NT2/D1 (cell line): ENCODE data around the gene ZNF324.
"Not testable (repeated sequence)": the region's sequence is repeated elsewhere in the genome, so short reads cannot be mapped to it uniquely, and the experiment has no call there.

Experiments
- DNase-seq: peaks from one replicate; pipeline ENCODE4 v3.0.0-alpha.2; 2011; ENCODE audit warnings: low read depth, low spot score
- H3K27me3 ChIP-seq: 2 replicates; pipeline ENCODE4 v1.6.0; 2011; ENCODE audit warnings: mild to moderate bottlenecking; ENCODE audit not compliant: insufficient read length, insufficient read depth
- H3K36me3 ChIP-seq: 2 replicates; pipeline ENCODE4 v1.6.1; 2011; ENCODE audit warnings: mild to moderate bottlenecking, low read length, mixed read lengths; ENCODE audit not compliant: insufficient read depth, insufficient read length
- H3K4me1 ChIP-seq: 2 replicates; pipeline ENCODE4 v1.5.1; 2011; ENCODE audit not compliant: insufficient read depth, insufficient read length
- H3K4me3 ChIP-seq: 2 replicates; pipeline ENCODE4 v1.5.1; 2011; ENCODE audit warnings: low read depth; ENCODE audit not compliant: insufficient read length
- H3K9ac ChIP-seq: 2 replicates; pipeline ENCODE4 v1.6.0; 2011; ENCODE audit warnings: low read depth; ENCODE audit not compliant: insufficient read length
- H3K9me3 ChIP-seq: 2 replicates; pipeline ENCODE4 v1.5.1; 2011; ENCODE audit warnings: mild to moderate bottlenecking, low read length; ENCODE audit not compliant: insufficient read depth
- SUZ12 ChIP-seq: IDR thresholded peaks from 2 replicates; pipeline ENCODE4 v1.6.1; 2011; ENCODE audit not compliant: insufficient read length, insufficient read depth; ENCODE audit errors: extremely low read depth
- YY1 ChIP-seq: IDR thresholded peaks from 2 replicates; pipeline ENCODE4 v1.6.1; 2011; ENCODE audit not compliant: insufficient read length, insufficient read depth
- ZNF274 ChIP-seq: IDR thresholded peaks from 2 replicates; pipeline ENCODE4 v1.6.1; 2011; ENCODE audit warnings: mild to moderate bottlenecking, low read depth, low read length

Gene ZNF324

GRCh38 chr19:58468216-58468839 lies 1.4 kb downstream of the ZNF324 start:
- Histone ChIP-seq H3K27me3 (peaks cover 13% of the 10 kb centered on the region), H3K4me1 (peaks cover 2% of the 10 kb centered on the region), H3K9ac (no peak overlapping the region), H3K36me3 (peaks cover 28% of the 10 kb centered on the region), H3K4me3 (no peak overlapping the region), H3K9me3 (no peaks in the 10 kb centered on the region)
- TF ChIP-seq SUZ12, result no peak
- no peak for TF ChIP-seq YY1
- no peak for TF ChIP-seq ZNF274
- no peak for DNase-seq

- Histone ChIP-seq H3K4me1 (peaks cover 2% of the 10 kb centered on the region), H3K27me3 (peaks cover 13% of the 10 kb centered on the region), H3K36me3 (peaks cover 34% of the 10 kb centered on the region), H3K9ac (no peak overlapping the region), H3K4me3 (no peak overlapping the region), H3K9me3 (no peaks in the 10 kb centered on the region)
- no peak for TF ChIP-seq YY1
- no peak for TF ChIP-seq ZNF274
- TF ChIP-seq SUZ12, result no peak
- no peak for DNase-seq
Measured at GRCh38 chr19:58469241-58470013, 2.5 kb downstream of the ZNF324 start.

GRCh38 chr19:58470837-58471543 lies 4.1 kb downstream of the ZNF324 start:
- not testable (repeated sequence) for H3K4me3 ChIP-seq, DNase-seq, H3K9ac ChIP-seq, H3K27me3 ChIP-seq, H3K4me1 ChIP-seq, H3K9me3 ChIP-seq
- peaks cover 34% of the 10 kb centered on the region for H3K36me3 ChIP-seq

DNA sequence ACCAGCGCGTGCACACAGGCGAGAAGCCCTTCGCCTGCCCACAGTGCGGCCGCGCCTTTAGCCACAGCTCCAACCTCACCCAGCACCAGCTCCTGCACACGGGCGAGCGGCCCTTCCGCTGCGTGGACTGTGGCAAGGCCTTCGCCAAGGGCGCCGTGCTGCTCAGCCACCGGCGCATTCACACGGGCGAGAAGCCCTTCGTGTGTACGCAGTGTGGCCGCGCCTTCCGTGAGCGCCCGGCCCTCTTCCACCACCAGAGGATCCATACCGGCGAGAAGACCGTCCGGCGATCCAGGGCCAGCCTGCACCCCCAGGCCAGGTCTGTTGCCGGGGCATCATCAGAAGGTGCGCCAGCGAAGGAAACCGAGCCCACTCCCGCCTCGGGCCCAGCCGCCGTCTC lies 4.9 kb downstream of the ZNF324 start:
- peaks cover 3% of the 10 kb centered on the region for H3K4me1 ChIP-seq
- H3K9ac ChIP-seq, result no peak overlapping the region
- H3K9me3 ChIP-seq, result no peaks in the 10 kb centered on the region
- no peaks in the 10 kb centered on the region for H3K27me3 ChIP-seq
- no peak overlapping the region for H3K4me3 ChIP-seq
- no peak for DNase-seq
- TF ChIP-seq ZNF274 (no peak), SUZ12 (no peak)
- peaks cover 34% of the 10 kb centered on the region for H3K36me3 ChIP-seq

GRCh38 chr19:58473775-58474174 lies 6.9 kb downstream of the ZNF324 start:
- H3K36me3 ChIP-seq, result peaks cover 40% of the 10 kb centered on the region
- H3K4me3 ChIP-seq, result no peak overlapping the region
- no peaks in the 10 kb centered on the region for H3K27me3 ChIP-seq
- no peaks in the 10 kb centered on the region for H3K9me3 ChIP-seq
- H3K4me1 ChIP-seq, result peaks cover 9% of the 10 kb centered on the region
- no peak for DNase-seq
- TF ChIP-seq SUZ12 (no peak), ZNF274 (no peak), YY1 (no peak)
- H3K9ac ChIP-seq, result no peak overlapping the region

DNA sequence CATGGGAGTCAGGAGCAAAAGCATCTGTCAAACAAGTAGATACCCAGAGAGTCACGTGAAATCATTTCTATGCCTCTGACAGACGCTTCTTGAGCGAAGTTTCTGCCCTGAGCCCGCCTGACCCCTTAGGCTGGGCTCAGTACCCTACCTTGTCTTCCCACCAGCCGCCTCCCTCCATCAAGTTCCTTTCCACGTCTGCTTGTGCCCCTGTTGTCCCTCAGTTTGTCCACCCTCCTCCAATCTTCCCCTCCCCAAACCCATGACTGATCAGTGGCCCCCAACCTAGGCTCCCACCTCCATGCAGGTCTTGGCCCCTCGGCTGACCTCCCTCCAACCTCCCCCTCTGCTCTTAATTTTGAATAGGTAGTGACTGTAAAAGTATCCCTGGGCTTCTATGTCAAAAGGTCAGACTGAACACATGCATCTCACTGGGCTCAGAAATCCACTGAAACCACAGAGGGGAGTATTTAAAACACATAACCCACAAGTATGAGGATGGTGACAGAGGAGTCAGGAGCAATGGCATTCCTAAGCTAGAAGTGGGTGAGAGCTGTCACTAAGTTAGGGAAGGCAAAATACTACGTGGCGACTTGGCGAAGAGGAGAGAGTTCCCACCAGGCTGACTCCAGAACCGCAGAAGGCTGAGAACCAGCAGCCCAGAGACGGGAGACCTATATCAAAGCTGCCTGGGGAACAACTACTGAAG lies 7.6 kb downstream of the ZNF324 start:
- no peak for TF ChIP-seq YY1
- TF ChIP-seq SUZ12, result no peak
- no peak for TF ChIP-seq ZNF274
- H3K4me3 ChIP-seq, result no peak overlapping the region
- H3K9ac ChIP-seq, result peak overlapping the region; percentile 95
- peaks cover 9% of the 10 kb centered on the region for H3K4me1 ChIP-seq
- H3K9me3 ChIP-seq, result no peaks in the 10 kb centered on the region
- peaks cover 37% of the 10 kb centered on the region for H3K36me3 ChIP-seq
- no peak for DNase-seq
- no peaks in the 10 kb centered on the region for H3K27me3 ChIP-seq
